Neural cell (in vitro differentiated cells): Measurements from ENCODE around the gene OLFM1. TPM values are rescaled to one million over a fixed set of nuclear protein-coding genes. Genes with fewer than 3 reads are reported as not detected.

Experiments used
- H2AFZ ChIP-seq: fragments of 200-600, 300-800 bp; sonication (generic), shearing (Covaris generic); 2 replicates; pipeline ENCODE4 v1.6.0; 2014; ENCODE audit warnings: low read depth, mild to moderate bottlenecking, antibody characterized with exemption, low read length, moderate library complexity
- H3F3A ChIP-seq: fragments of 200-600 bp; shearing (Covaris generic); 2 replicates; pipeline ENCODE4 v1.6.1; 2016; ENCODE audit warnings: mild to moderate bottlenecking, moderate library complexity, mixed read lengths, antibody characterized with exemption, low read length; ENCODE audit not compliant: insufficient read depth, poor library complexity, severe bottlenecking
- H3K27ac ChIP-seq: fragments of 200-600, 300-800 bp; sonication (generic), shearing (Covaris generic); 2 replicates; pipeline ENCODE4 v1.5.1; 2014; ENCODE audit warnings: mild to moderate bottlenecking, low read length, moderate library complexity
- H3K27me3 ChIP-seq: fragments of 300-800, 200-600 bp; sonication (generic), shearing (Covaris generic); 2 replicates; pipeline ENCODE4 v1.6.0; 2014; ENCODE audit warnings: mild to moderate bottlenecking, low read depth, low read length, moderate library complexity; ENCODE audit not compliant: insufficient read depth
- H3K36me3 ChIP-seq: fragments of 300-800, 200-600 bp; sonication (generic), shearing (Covaris generic); 2 replicates; pipeline ENCODE4 v1.5.1; 2014; ENCODE audit warnings: mild to moderate bottlenecking, antibody characterized with exemption, low read length, moderate library complexity; ENCODE audit not compliant: insufficient read depth
- H3K4me2 ChIP-seq: fragments of 300-800, 200-600 bp; sonication (generic), shearing (Covaris generic); 2 replicates; pipeline ENCODE4 v1.6.0; 2014; ENCODE audit warnings: mild to moderate bottlenecking, low read length
- H3K4me3 ChIP-seq: fragments of 300-800, 200-600 bp; sonication (generic), shearing (Covaris generic); 2 replicates; pipeline ENCODE4 v1.5.1; 2014; ENCODE audit warnings: mild to moderate bottlenecking, low read length, moderate library complexity
- H3K79me2 ChIP-seq: fragments of 200-600 bp; shearing (Covaris generic); replicated peaks from 2 replicates; pipeline ENCODE4 v1.6.0; 2014; ENCODE audit warnings: mild to moderate bottlenecking, low read length, moderate library complexity; ENCODE audit not compliant: insufficient read depth
- H3K9ac ChIP-seq: fragments of 300-800, 200-600 bp; sonication (generic), shearing (Covaris generic); 2 replicates; pipeline ENCODE4 v1.6.1; 2016; ENCODE audit warnings: mild to moderate bottlenecking, low read length, mixed read lengths
- H3K9me2 ChIP-seq: fragments of 200-600 bp; shearing (Covaris generic); 2 replicates; pipeline ENCODE4 v1.6.1; 2016; ENCODE audit warnings: mild to moderate bottlenecking, low read length, mixed read lengths; ENCODE audit not compliant: insufficient read depth
- H3K9me3 ChIP-seq: fragments of 200-600, 300-800 bp; sonication (generic), shearing (Covaris generic); 2 replicates; pipeline ENCODE4 v1.6.1; 2016; ENCODE audit warnings: mild to moderate bottlenecking, mixed run types, low read length, moderate library complexity, mixed read lengths
- H4K20me1 ChIP-seq: fragments of 200-600 bp; shearing (Covaris generic); 2 replicates; pipeline ENCODE4 v1.6.1; 2016; ENCODE audit warnings: mild to moderate bottlenecking, mixed run types; ENCODE audit not compliant: insufficient read depth
- CTCF ChIP-seq: fragments of 450-650 bp; IDR thresholded peaks from 2 replicates; pipeline ENCODE4 v1.5.1; 2014; ENCODE audit warnings: antibody characterized with exemption, mild to moderate bottlenecking, moderate library complexity; ENCODE audit not compliant: poor library complexity, severe bottlenecking
- EP300 ChIP-seq: fragments of 450-650 bp; conservative IDR thresholded peaks from 2 replicates; pipeline ENCODE4 v1.6.1; 2014; ENCODE audit warnings: antibody characterized with exemption, mild to moderate bottlenecking, moderate library complexity; ENCODE audit not compliant: poor library complexity, severe bottlenecking
- EZH2 ChIP-seq: fragments of 200-600, 300-800 bp; shearing (Covaris generic), sonication (generic); IDR thresholded peaks from 2 replicates; pipeline ENCODE4 v1.6.1; 2014; ENCODE audit warnings: antibody characterized with exemption, low read length, borderline replicate concordance, mild to moderate bottlenecking; ENCODE audit not compliant: insufficient read depth, poor library complexity, severe bottlenecking
- MXI1 ChIP-seq: fragments of 450-650 bp; conservative IDR thresholded peaks from 2 replicates; pipeline ENCODE4 v1.6.1; 2014; ENCODE audit warnings: antibody characterized with exemption, mild to moderate bottlenecking; ENCODE audit not compliant: poor library complexity, severe bottlenecking
- POLR2AphosphoS5 ChIP-seq: IDR thresholded peaks from 2 replicates; pipeline ENCODE4 v1.6.1; 2012
- RAD21 ChIP-seq: fragments of 450-650 bp; conservative IDR thresholded peaks from 2 replicates; pipeline ENCODE4 v1.6.1; 2014; ENCODE audit warnings: antibody characterized with exemption, mild to moderate bottlenecking, moderate library complexity
- REST ChIP-seq: IDR thresholded peaks from 2 replicates; pipeline ENCODE4 v1.6.1; 2012; ENCODE audit warnings: borderline replicate concordance
- SMC3 ChIP-seq: fragments of 450-650 bp; conservative IDR thresholded peaks from 2 replicates; pipeline ENCODE4 v1.6.1; 2014; ENCODE audit warnings: antibody characterized with exemption, mild to moderate bottlenecking, moderate library complexity; ENCODE audit not compliant: poor library complexity
- TAF1 ChIP-seq: IDR thresholded peaks from 2 replicates; pipeline ENCODE4 v1.6.1; 2012; ENCODE audit warnings: low read depth
- polyA plus RNA-seq: library from polyadenylated mRNA; depleted of rRNA; stranded (reverse); fragments of >200 nt; gene quantifications from 2 replicates; pipeline ENCODE4 v1.2.3, GENCODE V29; 2014

Gene OLFM1
- polyA plus RNA-seq, 1 donor from 2014 or later: 102 TPM

GRCh38 chr9:135122316-135122715 is 34.8 kb downstream of the OLFM1 start:
- Histone ChIP-seq H3K9me2 (no peaks in the 10 kb centered on the region), H3K4me2 (no peak overlapping the region), H3K9me3 (peaks cover 4% of the 10 kb centered on the region), H3K36me3 (peaks cover 8% of the 10 kb centered on the region), H3K79me2 (no peaks in the 10 kb centered on the region), H3K4me3 (no peak overlapping the region), H3K27me3 (no peaks in the 10 kb centered on the region), H3F3A (no peaks in the 10 kb centered on the region), H2AFZ (no peak overlapping the region), H4K20me1 (no peaks in the 10 kb centered on the region), H3K9ac (no peak overlapping the region), H3K27ac (no peak overlapping the region)
- TF ChIP-seq MXI1 (no peak), REST (no peak), RAD21 (no peak), CTCF (no peak), EZH2 (no peak), SMC3 (no peak), TAF1 (no peak), POLR2AphosphoS5 (no peak), EP300 (no peak)

GRCh38 chr9:135123126-135123772 is 35.8 kb downstream of the OLFM1 start:
- Histone ChIP-seq H3K9me3 (peaks cover 4% of the 10 kb centered on the region), H3K4me2 (no peak overlapping the region), H3F3A (no peaks in the 10 kb centered on the region), H2AFZ (no peak overlapping the region), H3K9ac (no peak overlapping the region), H3K36me3 (peaks cover 8% of the 10 kb centered on the region), H3K27ac (no peak overlapping the region), H3K9me2 (no peaks in the 10 kb centered on the region), H3K27me3 (no peaks in the 10 kb centered on the region), H4K20me1 (no peaks in the 10 kb centered on the region), H3K79me2 (no peaks in the 10 kb centered on the region), H3K4me3 (no peak overlapping the region)
- TF ChIP-seq RAD21: no peak
- no peak for TF ChIP-seq MXI1
- TF ChIP-seq REST: no peak
- TF ChIP-seq EZH2: no peak
- TF ChIP-seq EP300: no peak
- TF ChIP-seq TAF1: no peak
- TF ChIP-seq SMC3: no peak
- no peak for TF ChIP-seq POLR2AphosphoS5
- TF ChIP-seq CTCF: no peak
